GM23248 (cell line): Measurements from ENCODE around the gene MAP2K5. TPM values are rescaled to one million over a fixed set of nuclear protein-coding genes. Genes with fewer than 3 reads are reported as not detected.

Experiments used
- DNase-seq: peaks from one replicate; pipeline ENCODE4 v3.0.0-alpha.2; 2015
- H2AFZ ChIP-seq: fragments of 200-600 bp; sonication (generic); 2 replicates; pipeline ENCODE4 v1.6.1; 2016; ENCODE audit warnings: antibody characterized with exemption
- H3F3A ChIP-seq: fragments of 200-600 bp; sonication (generic); 2 replicates; pipeline ENCODE4 v1.6.1; 2016; ENCODE audit warnings: mild to moderate bottlenecking, antibody characterized with exemption, mixed run types; ENCODE audit not compliant: insufficient read depth
- H3K27ac ChIP-seq: fragments of 200-600 bp; sonication (generic); 2 replicates; pipeline ENCODE4 v1.5.1; 2016; ENCODE audit warnings: mild to moderate bottlenecking
- H3K27me3 ChIP-seq: fragments of 200-600 bp; sonication (generic); replicated peaks from 2 replicates; pipeline ENCODE4 v1.6.1; 2016; ENCODE audit warnings: mild to moderate bottlenecking; ENCODE audit not compliant: insufficient read depth
- H3K36me3 ChIP-seq: fragments of 200-600 bp; sonication (generic); 2 replicates; pipeline ENCODE4 v1.6.1; 2016; ENCODE audit warnings: low read depth, mild to moderate bottlenecking
- H3K4me1 ChIP-seq: fragments of 200-600 bp; sonication (generic); 2 replicates; pipeline ENCODE4 v1.6.1; 2016; ENCODE audit warnings: mild to moderate bottlenecking; ENCODE audit not compliant: insufficient read depth
- H3K4me2 ChIP-seq: fragments of 200-600 bp; sonication (generic); one replicate; pipeline ENCODE4 v1.6.1; 2016; ENCODE audit warnings: mild to moderate bottlenecking; ENCODE audit not compliant: unreplicated experiment
- H3K4me3 ChIP-seq: fragments of 200-600 bp; sonication (generic); 2 replicates; pipeline ENCODE4 v1.5.1; 2016; ENCODE audit warnings: mild to moderate bottlenecking
- H3K79me2 ChIP-seq: fragments of 200-600 bp; sonication (generic); 2 replicates; pipeline ENCODE4 v1.6.1; 2016; ENCODE audit warnings: mild to moderate bottlenecking; ENCODE audit not compliant: insufficient read depth
- H3K9ac ChIP-seq: fragments of 200-600 bp; sonication (generic); 2 replicates; pipeline ENCODE4 v1.6.1; 2016; ENCODE audit warnings: mild to moderate bottlenecking
- H3K9me2 ChIP-seq: fragments of 200-600 bp; sonication (generic); 2 replicates; pipeline ENCODE4 v1.6.1; 2016; ENCODE audit warnings: mixed run types, mild to moderate bottlenecking, moderate library complexity; ENCODE audit not compliant: insufficient read depth
- H3K9me3 ChIP-seq: fragments of 200-600 bp; sonication (generic); one replicate; pipeline ENCODE4 v1.6.1; 2017; ENCODE audit warnings: low read depth
- H4K20me1 ChIP-seq: fragments of 200-600 bp; sonication (generic); 2 replicates; pipeline ENCODE4 v1.6.0; 2016; ENCODE audit not compliant: insufficient read depth
- EZH2 ChIP-seq: fragments of 200-600 bp; sonication (generic); IDR thresholded peaks from 2 replicates; pipeline ENCODE4 v1.6.1; 2018; ENCODE audit warnings: antibody characterized with exemption, mild to moderate bottlenecking; ENCODE audit not compliant: insufficient read depth, poor library complexity, severe bottlenecking
- EZH2phosphoT487 ChIP-seq: fragments of 200-600 bp; sonication (generic); IDR thresholded peaks from 2 replicates; pipeline ENCODE4 v1.6.1; 2018; ENCODE audit warnings: antibody characterized with exemption, moderate library complexity, mild to moderate bottlenecking, low read depth; ENCODE audit not compliant: insufficient read depth
- WGBS, 2 experiments: methylation state at CpG; one replicate each; pipeline ENCODE4 v1.1.6; 2015 to 2017; ENCODE audit warnings: low lambda C conversion rate in 2 of 2, low coverage in 1 of 2; ENCODE audit errors: missing lambda C conversion rate in 2 of 2; 5-methylcytosine and 5-hydroxymethylcytosine counted together
- in situ Hi-C: fragments of 300-500 bp; cut with MboI; formaldehyde crosslinking; loops from 2 replicates; pipeline ENCODE4 v1.15.0; 2020
- polyA plus RNA-seq: library from polyadenylated mRNA; unstranded; fragments of >200 nt; fragmentation: Nextera tagmentation; extraction: Ambion mirVana; gene quantifications from 2 replicates; pipeline ENCODE4 v1.2.1, GENCODE V29; 2016
- total RNA-seq: library from RNA; depleted of rRNA; stranded (reverse); fragments of >200 nt; shearing (Covaris generic); gene quantifications from 2 replicates; pipeline ENCODE4 v1.2.3, GENCODE V29; 2014

The MAP2K5 gene
- total and polyA plus RNA-seq, 2 experiments from 2014 or later: 2.8 to 15.0 TPM

- Histone ChIP-seq H3K9ac (no peak overlapping the region), H3K27ac (no peak overlapping the region), H3K79me2 (no peaks in the 10 kb centered on the region), H3K9me2 (no peaks in the 10 kb centered on the region), H2AFZ (no peak overlapping the region), H3K4me2 (no peak overlapping the region), H3K4me1 (no peaks in the 10 kb centered on the region), H3K9me3 (no peaks in the 10 kb centered on the region), H3K36me3 (no peaks in the 10 kb centered on the region), H3K4me3 (no peak overlapping the region), H3F3A (no peaks in the 10 kb centered on the region; the same call in 1 of the 2 replicates), H4K20me1 (no peaks in the 10 kb centered on the region), H3K27me3 (no peaks in the 10 kb centered on the region)
- WGBS, 2 experiments: 90 to 96% methylated on average over 1 of the region's 1 CpG
- in situ Hi-C loops: no loop called here
- DNase-seq: no peak
- TF ChIP-seq EZH2phosphoT487 (no peak), EZH2 (no peak)
Observed at GRCh38 chr15:67849538-67849937, 307.0 kb downstream of the MAP2K5 start.

- Histone ChIP-seq H3K4me1 (no peaks in the 10 kb centered on the region), H3K36me3 (no peaks in the 10 kb centered on the region), H3K4me2 (no peak overlapping the region), H3F3A (no peaks in the 10 kb centered on the region), H3K27me3 (no peaks in the 10 kb centered on the region), H4K20me1 (no peaks in the 10 kb centered on the region), H3K9me2 (no peaks in the 10 kb centered on the region), H3K27ac (no peak overlapping the region), H3K9me3 (no peaks in the 10 kb centered on the region), H3K9ac (no peak overlapping the region), H3K79me2 (no peaks in the 10 kb centered on the region), H3K4me3 (no peak overlapping the region), H2AFZ (no peak overlapping the region)
- TF ChIP-seq EZH2phosphoT487 (no peak), EZH2 (no peak)
- in situ Hi-C loops: loop anchor here (10.0 kb wide), 1 partner anchor 314 kb away; no protein-coding TSS in a partner anchor
- WGBS, 2 experiments: 47 to 52% methylated on average over 5 to 7 of the region's 7 CpGs
- DNase-seq: no peak
Observed at GRCh38 chr15:67850336-67850735, 307.8 kb downstream of the MAP2K5 start.

- Histone ChIP-seq H3K9ac (no peak overlapping the region), H3K4me3 (no peak overlapping the region), H2AFZ (no peak overlapping the region), H3K9me3 (no peaks in the 10 kb centered on the region), H3K36me3 (no peaks in the 10 kb centered on the region), H3K4me1 (no peaks in the 10 kb centered on the region), H3K79me2 (no peaks in the 10 kb centered on the region), H3K4me2 (no peak overlapping the region), H3K9me2 (no peaks in the 10 kb centered on the region), H3K27ac (no peak overlapping the region), H3F3A (no peaks in the 10 kb centered on the region), H3K27me3 (no peaks in the 10 kb centered on the region), H4K20me1 (no peaks in the 10 kb centered on the region)
- in situ Hi-C loops: loop anchor here (10.0 kb wide), 1 partner anchor 314 kb away; no protein-coding TSS in a partner anchor
- TF ChIP-seq EZH2phosphoT487: no peak
- no peak for TF ChIP-seq EZH2
- 45 to 58% methylated on average over 4 of the region's 4 CpGs for WGBS, 2 experiments
- DNase-seq: peak; percentile 70
Observed at GRCh38 chr15:67850994-67851571, 308.6 kb downstream of the MAP2K5 start.

- no peaks in the 10 kb centered on the region for H3K9me3 ChIP-seq
- in situ Hi-C loops: loop anchor here (10.0 kb wide), 1 partner anchor 312 kb away; no protein-coding TSS in a partner anchor
Observed at GRCh38 chr15:67852418-67852817, 309.9 kb downstream of the MAP2K5 start.

More at GRCh38 chr15:67852418-67852817, 309.9 kb downstream of the MAP2K5 start:
- H3K27me3 ChIP-seq: no peaks in the 10 kb centered on the region
- H4K20me1 ChIP-seq: no peaks in the 10 kb centered on the region
- H3K79me2 ChIP-seq: no peaks in the 10 kb centered on the region
- H3K27ac ChIP-seq: no peak overlapping the region
- H3K4me1 ChIP-seq: no peaks in the 10 kb centered on the region
- no peaks in the 10 kb centered on the region for H3F3A ChIP-seq
- TF ChIP-seq EZH2phosphoT487 (no peak), EZH2 (no peak)
- no peak overlapping the region for H3K9ac ChIP-seq
- H3K4me3 ChIP-seq: no peak overlapping the region
- H3K4me2 ChIP-seq: no peak overlapping the region
- no peak overlapping the region for H2AFZ ChIP-seq
- WGBS, 2 experiments: 77 to 92% methylated on average over 3 of the region's 3 CpGs
- no peaks in the 10 kb centered on the region for H3K36me3 ChIP-seq
- H3K9me2 ChIP-seq: no peaks in the 10 kb centered on the region
- no peak for DNase-seq
